GM12878 (cell line): ENCODE results near the gene ENGASE. TPM values are rescaled to one million over a fixed set of nuclear protein-coding genes. Genes with fewer than 3 reads are reported as not detected.

ENCODE experiments used
- ATAC-seq: fragments of 200-7000 bp; cut with Tn5 transposase; 3 replicates; pipeline ENCODE4 v1.9.1; 2020; ENCODE audit warnings: mild to moderate bottlenecking, moderate library complexity
- BruUV-seq: library from RNA; stranded (reverse); fragments of 400-500 nt; replicated peaks from 2 replicates; lab custom pipeline; 2021; lab: Mats Ljungman, UMichigan
- CTCF ChIA-PET: fragments of 300-600 bp; sonication (Branson Sonifier 250); formaldehyde crosslinking; extraction: SDS; loops from one replicate; lab custom pipeline; 2021; ENCODE audit warnings: inconsistent platforms; lab: Yijun Ruan, JAX
- POLR2A ChIA-PET: fragments of 350-600 bp; formaldehyde crosslinking; extraction: SDS; loops from one replicate; lab custom pipeline; 2021; ENCODE audit warnings: inconsistent platforms; lab: Charles Lee
- RAD21 ChIA-PET: fragments of 300-600 bp; sonication (Branson Sonifier 250); formaldehyde crosslinking; loops from one replicate; lab custom pipeline; 2023; ENCODE audit warnings: antibody characterized with exemption; ENCODE audit not compliant: unreplicated experiment; lab: Charles Lee
- SMC1A ChIA-PET: fragments of 300-600 bp; sonication (Branson Sonifier 250); formaldehyde crosslinking; loops from one replicate; lab custom pipeline; 2023; ENCODE audit not compliant: unreplicated experiment, uncharacterized antibody; lab: Charles Lee
- DNase-seq: peaks from one replicate; pipeline ENCODE4 v3.0.0-alpha.2; 2011; ENCODE audit warnings: low read depth, low spot score
- FAIRE-seq: peaks from 3 replicates; lab custom pipeline; 2011; peaks lifted over from hg19 to GRCh38; lab: Jason Lieb, UNC
- H2AFZ ChIP-seq: 2 replicates; pipeline ENCODE4 v1.6.0; 2011; ENCODE audit warnings: low read depth, low read length, control low read depth; ENCODE audit not compliant: control insufficient read depth
- H3K27ac ChIP-seq: 2 replicates; pipeline ENCODE4 v1.5.1; 2011; ENCODE audit warnings: control low read depth; ENCODE audit not compliant: control insufficient read depth, insufficient read depth
- H3K27me3 ChIP-seq, 2 experiments: replicated peaks in 1 of 2; 2 replicates each; pipeline versions ENCODE4 v1.6.0 to v1.6.1; 2011; ENCODE audit warnings: low read length in 1 of 2; ENCODE audit not compliant: control insufficient read depth in 2 of 2, insufficient read depth in 2 of 2
- H3K36me3 ChIP-seq, 2 experiments: 2 replicates each; pipeline ENCODE4 v1.5.1; 2011; ENCODE audit warnings: low read length in 1 of 2; ENCODE audit not compliant: control insufficient read depth in 2 of 2, insufficient read depth in 2 of 2
- H3K4me1 ChIP-seq: 2 replicates; pipeline ENCODE4 v1.6.1; 2011; ENCODE audit warnings: mild to moderate bottlenecking, low read length, moderate library complexity, mixed read lengths; ENCODE audit not compliant: control insufficient read depth, insufficient read depth
- H3K4me2 ChIP-seq: 2 replicates; pipeline ENCODE4 v1.6.0; 2011; ENCODE audit warnings: control low read depth; ENCODE audit not compliant: control insufficient read depth, insufficient read depth
- H3K4me3 ChIP-seq: fragments of 200-600 bp; sonication (generic); 2 replicates; pipeline ENCODE4 v1.5.1; 2016
- H3K79me2 ChIP-seq: 2 replicates; pipeline ENCODE4 v1.6.0; 2011; ENCODE audit warnings: low read length; ENCODE audit not compliant: control insufficient read depth, insufficient read depth
- H3K9ac ChIP-seq: 2 replicates; pipeline ENCODE4 v1.8.0; 2011; ENCODE audit warnings: low read length, control low read depth, mixed read lengths; ENCODE audit not compliant: control insufficient read depth, insufficient read depth
- H3K9me3 ChIP-seq: replicated peaks from 3 replicates; pipeline ENCODE4 v1.5.1; 2011; ENCODE audit warnings: mild to moderate bottlenecking, low read length; ENCODE audit not compliant: control insufficient read depth, insufficient read depth
- H4K20me1 ChIP-seq: 2 replicates; pipeline ENCODE4 v1.6.0; 2011; ENCODE audit not compliant: control insufficient read depth, insufficient read depth
- ATF3 ChIP-seq: IDR thresholded peaks from 2 replicates; pipeline ENCODE4 v1.6.1; 2011; ENCODE audit warnings: low read depth, mild to moderate bottlenecking, low read length, moderate library complexity, borderline replicate concordance; ENCODE audit errors: extremely low read depth
- GATAD2B ChIP-seq: fragments of 450-650 bp; conservative IDR thresholded peaks from 2 replicates; pipeline ENCODE4 v1.6.1; 2017; ENCODE audit warnings: low read depth, mild to moderate bottlenecking, moderate library complexity
- HDAC2 ChIP-seq: fragments of 200-600 bp; sonication (generic); IDR thresholded peaks from 2 replicates; pipeline ENCODE4 v1.6.1; 2017
- RELB ChIP-seq: fragments of 450-650 bp; IDR thresholded peaks from 2 replicates; pipeline ENCODE4 v1.6.1; 2017; ENCODE audit warnings: low read depth, mild to moderate bottlenecking, moderate library complexity
- SUZ12 ChIP-seq: fragments of 200-600 bp; sonication (generic); IDR thresholded peaks from one replicate; pipeline ENCODE4 v1.6.1; 2018; ENCODE audit warnings: antibody characterized with exemption, mild to moderate bottlenecking; ENCODE audit not compliant: unreplicated experiment
- TCF3 ChIP-seq: IDR thresholded peaks from 2 replicates; pipeline ENCODE4 v1.6.1; 2012; ENCODE audit warnings: low read depth, mild to moderate bottlenecking, low read length, borderline replicate concordance; ENCODE audit not compliant: insufficient read depth
- WGBS: methylation state at CpG from one replicate; pipeline ENCODE4 v1.1.6; 2016; ENCODE audit warnings: low lambda C conversion rate; ENCODE audit not compliant: insufficient replicate concordance, insufficient coverage; ENCODE audit errors: missing lambda C conversion rate; 5-methylcytosine and 5-hydroxymethylcytosine counted together
- in situ Hi-C: fragments of 300-500 bp; cut with MboI; formaldehyde crosslinking; loops from 9 replicates; pipeline ENCODE4 v1.14.3; 2018; ENCODE audit warnings: mixed read lengths
- intact Hi-C: fragments of 100-400 bp; cut with micrococcal nuclease; formaldehyde crosslinking; loops from one replicate; pipeline ENCODE4 v1.14.2; 2022; ENCODE audit not compliant: unreplicated experiment
- polyA plus RNA-seq, 11 experiments: library from polyadenylated mRNA; depleted of rRNA in 4 of 11; unstranded in 6 of 11; stranded (reverse) in 5 of 11; fragments of >200 nt; fragmentation: Nextera tagmentation in 4 of 11; fragmentation: Illumina TruSeq in 1 of 11; extraction: Ambion mirVana in 4 of 11; extraction: Trizol in 1 of 11; gene quantifications; 1 replicate in 1 of 11; 2 replicates in 10 of 11; pipeline versions ENCODE4 v1.2.1 to v1.2.3, GENCODE V29; 2011 to 2016; ENCODE audit warnings: inconsistent platforms in 2 of 11, missing spikeins in 2 of 11, low read depth in 1 of 11
- total RNA-seq, 4 experiments: library from RNA; depleted of rRNA in 3 of 4; stranded (reverse); fragments of >200 nt in 3 of 4; fragmentation: Illumina TruSeq in 1 of 4; extraction: Trizol in 1 of 4; gene quantifications; 2 replicates each; pipeline versions ENCODE4 v1.2.1 to v1.2.3, GENCODE V29; 2013 to 2021

The ENGASE gene
- total and polyA plus RNA-seq, 10 of the 15 experiments (the other 5 are each of a cell fraction or from before 2014, with no cell fraction given), result 0.18 to 28.9 (median 10.5) TPM

- TF ChIP-seq RELB (no peak), TCF3 (no peak), SUZ12 (no peak), GATAD2B (no peak), ATF3 (no peak)
Measured at GRCh38 chr17:79080761-79081290, 6.2 kb downstream of the ENGASE start (continued).

GRCh38 chr17:79081571-79082276 lies 7.1 kb downstream of the ENGASE start:
- CTCF ChIA-PET, result interaction anchor here (0.9 to 2.3 kb wide), 9 partner anchors 8 to 311 kb away, joined by 3 to 14 read pairs (median 5); partner anchors contain the start of gene ENGASE
- peaks cover 3% of the 10 kb centered on the region; the same call in 1 of the 2 replicates for H4K20me1 ChIP-seq
- no peak overlapping the region for H2AFZ ChIP-seq
- H3K4me3 ChIP-seq, result no peak overlapping the region
- H3K9ac ChIP-seq, result no peak overlapping the region
- H3K4me1 ChIP-seq, result no peaks in the 10 kb centered on the region
- peaks cover 0 to 2% of the 10 kb centered on the region in 2 experiments; a peak in 3 of 4 replicates for H3K36me3 ChIP-seq
- 68% methylated on average over 20 of the region's 20 CpGs for WGBS
- no peak for DNase-seq
- ATAC-seq, result no peak
- H3K9me3 ChIP-seq, result no peaks in the 10 kb centered on the region
- FAIRE-seq, result no peak
- H3K27me3 ChIP-seq, result no peaks in the 10 kb centered on the region
- in situ Hi-C loops, result loop anchor here (5.0 kb wide), 1 partner anchor 311 kb away; no protein-coding TSS in a partner anchor
- no peak overlapping the region for H3K4me2 ChIP-seq
- intact Hi-C loops, result loop anchor here (2.0 kb wide), 1 partner anchor 35 kb away; no protein-coding TSS in a partner anchor
- SMC1A ChIA-PET, result interaction anchor here (1.0 to 1.4 kb wide), 2 partner anchors 17 to 36 kb away, joined by 4 read pairs; no protein-coding TSS in a partner anchor
- no TSS peak for BruUV-seq
- POLR2A ChIA-PET, result no interaction called here
- TF ChIP-seq HDAC2, result no peak
- no peaks in the 10 kb centered on the region for H3K79me2 ChIP-seq
- no peak overlapping the region for H3K27ac ChIP-seq
- RAD21 ChIA-PET, result interaction anchor here (1.0 to 1.6 kb wide), 2 partner anchors 36 to 310 kb away, joined by 3 to 4 read pairs; no protein-coding TSS in a partner anchor
